ENCODE results near the gene RTF2. TPM values are rescaled to one million over a fixed set of nuclear protein-coding genes. Genes with fewer than 3 reads are reported as not detected.

RTF2 gene
- total and polyA plus RNA-seq, 2 experiments from 2014 or later, result 28.2 to 53.7 TPM

- no peak for TF ChIP-seq ZNF462 (CRISPR knock-in tag; IDR thresholded peaks at IDR 0.05)
- TF ChIP-seq, protein P1, sequence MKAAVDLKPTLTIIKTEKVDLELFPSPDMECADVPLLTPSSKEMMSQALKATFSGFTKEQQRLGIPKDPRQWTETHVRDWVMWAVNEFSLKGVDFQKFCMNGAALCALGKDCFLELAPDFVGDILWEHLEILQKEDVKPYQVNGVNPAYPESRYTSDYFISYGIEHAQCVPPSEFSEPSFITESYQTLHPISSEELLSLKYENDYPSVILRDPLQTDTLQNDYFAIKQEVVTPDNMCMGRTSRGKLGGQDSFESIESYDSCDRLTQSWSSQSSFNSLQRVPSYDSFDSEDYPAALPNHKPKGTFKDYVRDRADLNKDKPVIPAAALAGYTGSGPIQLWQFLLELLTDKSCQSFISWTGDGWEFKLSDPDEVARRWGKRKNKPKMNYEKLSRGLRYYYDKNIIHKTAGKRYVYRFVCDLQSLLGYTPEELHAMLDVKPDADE (IDR thresholded peaks at IDR 0.05), result no peak
- TF ChIP-seq CREB1 (CRISPR knock-in tag; IDR thresholded peaks at IDR 0.05; ENCODE audit: low read depth), result no peak
- no peak for TF ChIP-seq STAT1 (IDR thresholded peaks at IDR 0.05; ENCODE audit: unreplicated experiment)
- no peak for TF ChIP-seq EZH2 (IDR thresholded peaks at IDR 0.05; ENCODE audit: low read depth, unreplicated experiment)
- TF ChIP-seq POLR2AphosphoS5 (IDR thresholded peaks at IDR 0.05; ENCODE audit: low read depth), result no peak
Measured at GRCh38 chr20:56518721-56519398, 50.4 kb downstream of the RTF2 start (continued).

DNA sequence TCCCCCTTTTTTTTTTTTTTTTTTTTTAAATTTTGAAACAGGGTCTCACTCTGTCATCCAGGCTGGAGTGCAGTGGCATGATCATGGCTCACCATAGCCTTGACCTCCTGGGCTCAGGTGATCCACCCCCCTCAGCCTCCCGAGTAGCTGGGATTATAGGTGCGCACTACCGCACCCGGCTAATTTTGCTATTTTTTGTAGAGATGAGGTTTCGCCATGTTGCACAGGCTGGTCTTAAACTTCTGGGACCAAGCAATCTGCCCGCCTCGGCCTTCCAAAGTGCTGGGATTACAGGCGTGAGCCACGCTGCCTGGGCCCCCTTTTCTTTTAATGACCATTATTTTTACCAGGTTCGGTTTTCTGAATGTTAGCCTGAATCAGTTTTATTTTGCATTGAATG, 51.1 kb downstream of the RTF2 start:
- Histone ChIP-seq H3K4me2 (no peak overlapping the region), H3K4me1 (ENCODE audit: insufficient read depth) (no peaks in the 10 kb centered on the region), H2AFZ (no peak overlapping the region), H3F3A (replicated peaks; ENCODE audit: low read depth) (no peaks in the 10 kb centered on the region), H3K79me2 (replicated peaks; ENCODE audit: insufficient read depth) (no peaks in the 10 kb centered on the region), H3K27me3 (ENCODE audit: insufficient read depth) (no peaks in the 10 kb centered on the region), H3K4me3 (no peak overlapping the region), H3K27ac (ENCODE audit: low read depth) (no peak overlapping the region), H3K36me3 (ENCODE audit: insufficient read depth) (peaks cover 15% of the 10 kb centered on the region), H3K9me2 (ENCODE audit: insufficient read depth) (no peaks in the 10 kb centered on the region), H4K20me1 (replicated peaks; ENCODE audit: insufficient read depth) (0 out of 2 replicates have a peak, but pooled peaks cover 2% of the 10 kb centered on the region)
- Mint-ChIP-seq H3K4me1 (no peaks in the 10 kb centered on the region), H3K36me3 (ENCODE audit: low read depth) (peaks cover 56% of the 10 kb centered on the region), H3K9me3 (peaks cover 40% of the 10 kb centered on the region), H3K27me3 (ENCODE audit: insufficient read depth, low read depth, poor library complexity) (peaks cover 5% of the 10 kb centered on the region), H3K27ac (no peak overlapping the region), H3K4me3 (no peak overlapping the region)
- ATAC-seq, result no peak
- DNase-seq (ENCODE audit: low spot score), result no peak
- TF ChIP-seq EZH2phosphoT487 (IDR thresholded peaks at IDR 0.05; ENCODE audit: unreplicated experiment), result no peak
- TF ChIP-seq ZNF462 (CRISPR knock-in tag; IDR thresholded peaks at IDR 0.05), result no peak
- no peak for TF ChIP-seq ZNF114 (CRISPR knock-in tag; IDR thresholded peaks at IDR 0.05)
- TF ChIP-seq NANOG (IDR thresholded peaks at IDR 0.05; ENCODE audit: borderline replicate concordance), result no peak
